ENCODE measurements around the gene PLCL1. TPM values are rescaled to one million over a fixed set of nuclear protein-coding genes. Genes with fewer than 3 reads are reported as not detected.

Gene PLCL1
- total RNA-seq, 4 donors from 2014 or later, result 6.6 to 10.0 (median 7.9) TPM

GRCh38 chr2:197964720-197965119 is 160.3 kb downstream of the PLCL1 start:
- Histone ChIP-seq H3K27me3 (no peaks in the 10 kb centered on the region), H3K9me3 (peaks cover 0 to 30% (median 2%) of the 10 kb centered on the region in 4 donors), H3K27ac (no peak overlapping the region), H3K4me3 (no peak overlapping the region), H3K4me1 (no peaks in the 10 kb centered on the region), H3K36me3 (no peaks in the 10 kb centered on the region)
- TF ChIP-seq POLR2A (IDR thresholded peaks at IDR 0.05) (no peak), EP300 (IDR thresholded peaks at IDR 0.05) (no peak)
- TF ChIP-seq, protein P1, sequence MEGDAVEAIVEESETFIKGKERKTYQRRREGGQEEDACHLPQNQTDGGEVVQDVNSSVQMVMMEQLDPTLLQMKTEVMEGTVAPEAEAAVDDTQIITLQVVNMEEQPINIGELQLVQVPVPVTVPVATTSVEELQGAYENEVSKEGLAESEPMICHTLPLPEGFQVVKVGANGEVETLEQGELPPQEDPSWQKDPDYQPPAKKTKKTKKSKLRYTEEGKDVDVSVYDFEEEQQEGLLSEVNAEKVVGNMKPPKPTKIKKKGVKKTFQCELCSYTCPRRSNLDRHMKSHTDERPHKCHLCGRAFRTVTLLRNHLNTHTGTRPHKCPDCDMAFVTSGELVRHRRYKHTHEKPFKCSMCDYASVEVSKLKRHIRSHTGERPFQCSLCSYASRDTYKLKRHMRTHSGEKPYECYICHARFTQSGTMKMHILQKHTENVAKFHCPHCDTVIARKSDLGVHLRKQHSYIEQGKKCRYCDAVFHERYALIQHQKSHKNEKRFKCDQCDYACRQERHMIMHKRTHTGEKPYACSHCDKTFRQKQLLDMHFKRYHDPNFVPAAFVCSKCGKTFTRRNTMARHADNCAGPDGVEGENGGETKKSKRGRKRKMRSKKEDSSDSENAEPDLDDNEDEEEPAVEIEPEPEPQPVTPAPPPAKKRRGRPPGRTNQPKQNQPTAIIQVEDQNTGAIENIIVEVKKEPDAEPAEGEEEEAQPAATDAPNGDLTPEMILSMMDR (IDR thresholded peaks at IDR 0.05), result no peak
- no peak for DNase-seq (ENCODE audit: low spot score in 2 of 2)

DNA sequence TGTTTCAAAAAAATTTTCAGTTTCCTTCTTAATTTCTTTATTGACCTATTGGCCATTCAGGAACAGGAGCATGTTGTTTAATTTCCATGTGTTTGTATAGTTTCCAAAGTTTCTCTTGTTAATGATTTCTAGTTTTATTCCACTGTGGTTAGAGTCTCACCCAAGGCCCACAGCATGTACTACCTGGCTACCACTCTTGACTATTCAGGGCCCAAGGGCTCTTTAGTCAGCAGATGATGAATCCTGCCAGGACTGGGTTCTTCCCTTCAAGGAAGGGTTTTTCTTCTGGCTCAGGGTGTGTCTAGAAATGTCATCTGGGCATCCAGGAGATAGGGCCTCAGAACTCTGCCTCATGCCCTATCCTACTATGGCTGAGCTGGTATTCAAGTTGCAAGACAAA is 161.4 kb downstream of the PLCL1 start:
- H3K36me3 ChIP-seq, result no peaks in the 10 kb centered on the region
- H3K9me3 ChIP-seq, result peaks cover 0 to 30% (median 2%) of the 10 kb centered on the region in 4 donors
- H3K4me3 ChIP-seq, result no peak overlapping the region
- no peak for TF ChIP-seq EP300 (IDR thresholded peaks at IDR 0.05)
- TF ChIP-seq POLR2A (IDR thresholded peaks at IDR 0.05), result no peak
- TF ChIP-seq, protein P1 (IDR thresholded peaks at IDR 0.05), result no peak
- H3K27ac ChIP-seq, result no peak overlapping the region
- no peaks in the 10 kb centered on the region for H3K27me3 ChIP-seq
- no peak for DNase-seq (ENCODE audit: low spot score in 2 of 2)
- H3K4me1 ChIP-seq, result no peaks in the 10 kb centered on the region

GRCh38 chr2:197969391-197969893 is 165.0 kb downstream of the PLCL1 start:
- peaks cover 0 to 18% (median 2%) of the 10 kb centered on the region in 4 donors for H3K9me3 ChIP-seq
- peaks cover 0 to 17% (median 0%) of the 10 kb centered on the region in 4 donors for H3K4me1 ChIP-seq
- TF ChIP-seq POLR2A (IDR thresholded peaks at IDR 0.05) (no peak), EP300 (IDR thresholded peaks at IDR 0.05) (no peak)
- TF ChIP-seq, protein P1 (IDR thresholded peaks at IDR 0.05), result no peak
- H3K4me3 ChIP-seq, result no peak overlapping the region
- no peaks in the 10 kb centered on the region for H3K27me3 ChIP-seq
- no peaks in the 10 kb centered on the region for H3K36me3 ChIP-seq
- no peak overlapping the region for H3K27ac ChIP-seq
- DNase-seq (ENCODE audit: low spot score in 2 of 2), result no peak

DNA sequence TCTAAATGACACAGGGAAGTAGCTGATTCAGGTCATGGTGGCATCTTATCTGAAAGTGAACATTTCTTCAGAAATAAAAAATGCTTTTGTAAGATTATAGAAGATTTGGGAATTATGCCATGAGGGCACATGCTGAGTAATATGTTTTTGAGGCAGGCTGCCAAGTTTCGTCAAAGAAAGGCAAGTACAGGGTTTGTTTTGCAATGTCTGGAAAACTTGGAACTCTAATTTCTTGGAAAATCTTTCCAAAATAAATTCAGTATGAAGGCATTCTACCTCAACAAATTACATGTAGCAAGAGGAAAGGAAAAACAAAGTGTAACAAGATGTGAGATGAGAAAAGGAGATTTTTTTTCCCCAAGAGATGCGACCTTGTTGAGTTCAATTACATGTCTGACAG is 167.7 kb downstream of the PLCL1 start:
- Histone ChIP-seq H3K9me3 (no peaks in the 10 kb centered on the region), H3K27ac (no peak overlapping the region), H3K27me3 (no peaks in the 10 kb centered on the region), H3K4me3 (no peak overlapping the region), H3K4me1 (peaks cover 0 to 17% (median 0%) of the 10 kb centered on the region in 4 donors), H3K36me3 (no peaks in the 10 kb centered on the region)
- TF ChIP-seq, protein P1 (IDR thresholded peaks at IDR 0.05), result no peak
- TF ChIP-seq EP300 (IDR thresholded peaks at IDR 0.05), result peak; percentile 79 to 88
- DNase-seq (ENCODE audit: low spot score in 2 of 2), result peak; percentile 48 to 87
- WGBS, 2 donors, result 32 to 37% methylated on average over 2 of the region's 2 CpGs

- WGBS, 2 donors, result 85% methylated on average over 2 of the region's 2 CpGs
- Histone ChIP-seq H3K27me3 (no peaks in the 10 kb centered on the region), H3K4me3 (no peak overlapping the region), H3K36me3 (no peaks in the 10 kb centered on the region), H3K9me3 (no peaks in the 10 kb centered on the region), H3K27ac (peak overlapping the region in 1 of 4 donors; percentile 57), H3K4me1 (peaks cover 0 to 17% (median 0%) of the 10 kb centered on the region in 4 donors)
- no peak for DNase-seq (ENCODE audit: low spot score in 2 of 2)
- TF ChIP-seq POLR2A (IDR thresholded peaks at IDR 0.05) (no peak), EP300 (IDR thresholded peaks at IDR 0.05) (no peak)
- TF ChIP-seq, protein P1 (IDR thresholded peaks at IDR 0.05), result no peak
These were observed 168.2 kb downstream of the PLCL1 start for GRCh38 chr2:197972587-197972986.
